ENCODE measurements around the gene HHATL. TPM values are rescaled to one million over a fixed set of nuclear protein-coding genes. Genes with fewer than 3 reads are reported as not detected.

HHATL gene
- total RNA-seq, 2 experiments from 2014 or later, result not detected

- H3K9me3 Mint-ChIP-seq, result no peaks in the 10 kb centered on the region
- no peak for DNase-seq
- no peak overlapping the region for H3K4me3 Mint-ChIP-seq
- H3K4me1 Mint-ChIP-seq, result peaks cover 4% of the 10 kb centered on the region
- H3K27me3 Mint-ChIP-seq, result no peaks in the 10 kb centered on the region
- H3K36me3 Mint-ChIP-seq (ENCODE audit: low read depth), result no peaks in the 10 kb centered on the region
- POLR2A ChIA-PET, result no interaction called here
- no peak overlapping the region for H3K27ac Mint-ChIP-seq
- CTCF ChIA-PET, result no interaction called here
Observed at GRCh38 chr3:42705058-42705767, 2.6 kb upstream of the HHATL start.

- DNase-seq, result no peak
- Mint-ChIP-seq H3K9me3 (no peaks in the 10 kb centered on the region), H3K27ac (no peak overlapping the region), H3K27me3 (no peaks in the 10 kb centered on the region), H3K36me3 (ENCODE audit: low read depth) (no peaks in the 10 kb centered on the region), H3K4me3 (no peak overlapping the region), H3K4me1 (peaks cover 6% of the 10 kb centered on the region)
- ChIA-PET CTCF (no interaction called here), POLR2A (no interaction called here)
Observed at GRCh38 chr3:42704136-42704841, 1.7 kb upstream of the HHATL start.

- no peaks in the 10 kb centered on the region for H3K36me3 Mint-ChIP-seq (ENCODE audit: low read depth)
- H3K4me1 Mint-ChIP-seq, result peaks cover 9% of the 10 kb centered on the region
- no peak overlapping the region for H3K27ac Mint-ChIP-seq
- ChIA-PET CTCF (no interaction called here), POLR2A (no interaction called here)
- no peak for DNase-seq
- H3K9me3 Mint-ChIP-seq, result no peaks in the 10 kb centered on the region
- no peak overlapping the region for H3K4me3 Mint-ChIP-seq
- no peaks in the 10 kb centered on the region for H3K27me3 Mint-ChIP-seq
Observed at GRCh38 chr3:42703695-42704025, 1.1 kb upstream of the HHATL start.

GRCh38 chr3:42702982-42703694 is 540 bp upstream of the HHATL start:
- ChIA-PET CTCF (interaction anchor here (0.5 kb wide), 1 partner anchor 263 kb away, joined by 3 read pairs; no protein-coding TSS in a partner anchor), POLR2A (no interaction called here)
- Mint-ChIP-seq H3K36me3 (ENCODE audit: low read depth) (no peaks in the 10 kb centered on the region), H3K27me3 (no peaks in the 10 kb centered on the region), H3K27ac (no peak overlapping the region), H3K9me3 (no peaks in the 10 kb centered on the region), H3K4me1 (peaks cover 11% of the 10 kb centered on the region), H3K4me3 (no peak overlapping the region)
- no peak for DNase-seq

DNA sequence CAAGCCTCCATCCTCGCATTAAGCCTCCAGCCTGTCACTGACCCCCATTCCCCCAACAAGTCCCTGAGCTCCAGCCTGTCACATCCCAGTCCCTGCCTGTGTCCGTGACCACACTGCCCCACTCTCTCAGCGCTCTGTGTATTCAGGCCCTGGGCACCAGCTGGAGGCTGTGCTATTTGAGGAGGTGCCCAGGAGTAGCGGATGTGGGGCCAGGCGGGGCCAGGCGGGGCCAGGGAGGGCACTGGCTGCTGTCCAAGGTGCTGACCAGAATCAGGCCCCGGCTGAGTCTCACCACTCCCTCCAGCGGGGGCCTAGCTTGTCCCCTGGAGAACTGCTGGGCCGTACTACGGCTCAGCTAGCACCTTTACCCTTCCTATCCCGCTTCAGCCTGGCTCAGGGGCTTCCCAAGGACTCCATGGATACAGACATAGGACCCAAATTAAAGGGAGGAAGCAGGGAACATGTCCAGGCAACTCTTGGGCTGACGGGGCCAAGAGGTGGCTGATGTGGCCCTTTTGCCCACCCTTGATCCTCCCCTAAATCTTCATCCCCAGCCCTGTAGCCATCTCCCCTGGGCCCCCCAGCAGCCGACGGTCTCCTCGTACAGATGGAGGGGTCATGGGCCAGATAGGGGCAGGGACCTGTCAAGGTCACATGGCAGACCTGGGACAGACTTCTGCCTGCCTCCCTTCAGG is 1.1 kb downstream of the HHATL start:
- Mint-ChIP-seq H3K9me3 (no peaks in the 10 kb centered on the region), H3K4me1 (peaks cover 11% of the 10 kb centered on the region), H3K36me3 (ENCODE audit: low read depth) (no peaks in the 10 kb centered on the region), H3K27me3 (no peaks in the 10 kb centered on the region), H3K27ac (no peak overlapping the region), H3K4me3 (no peak overlapping the region)
- ChIA-PET CTCF (interaction anchor here (0.6 kb wide), 1 partner anchor 1134 kb away, joined by 3 read pairs; no protein-coding TSS in a partner anchor), POLR2A (no interaction called here)
- DNase-seq, result peak; percentile 78

GRCh38 chr3:42700366-42701288 is 2.0 kb downstream of the HHATL start:
- Mint-ChIP-seq H3K27me3 (no peaks in the 10 kb centered on the region), H3K9me3 (no peaks in the 10 kb centered on the region), H3K4me1 (peaks cover 11% of the 10 kb centered on the region), H3K27ac (no peak overlapping the region), H3K36me3 (ENCODE audit: low read depth) (no peaks in the 10 kb centered on the region), H3K4me3 (no peak overlapping the region)
- ChIA-PET POLR2A (no interaction called here), CTCF (interaction anchor here (0.6 kb wide), 1 partner anchor 1135 kb away, joined by 3 read pairs; no protein-coding TSS in a partner anchor)
- no peak for DNase-seq

- H3K4me1 Mint-ChIP-seq, result peaks cover 11% of the 10 kb centered on the region
- no peak for DNase-seq
- H3K27me3 Mint-ChIP-seq, result no peaks in the 10 kb centered on the region
- H3K4me3 Mint-ChIP-seq, result no peak overlapping the region
- ChIA-PET CTCF (no interaction called here), POLR2A (no interaction called here)
- no peaks in the 10 kb centered on the region for H3K9me3 Mint-ChIP-seq
- H3K27ac Mint-ChIP-seq, result no peak overlapping the region
- no peaks in the 10 kb centered on the region for H3K36me3 Mint-ChIP-seq (ENCODE audit: low read depth)
Observed at GRCh38 chr3:42699511-42699971, 3.1 kb downstream of the HHATL start.

DNA sequence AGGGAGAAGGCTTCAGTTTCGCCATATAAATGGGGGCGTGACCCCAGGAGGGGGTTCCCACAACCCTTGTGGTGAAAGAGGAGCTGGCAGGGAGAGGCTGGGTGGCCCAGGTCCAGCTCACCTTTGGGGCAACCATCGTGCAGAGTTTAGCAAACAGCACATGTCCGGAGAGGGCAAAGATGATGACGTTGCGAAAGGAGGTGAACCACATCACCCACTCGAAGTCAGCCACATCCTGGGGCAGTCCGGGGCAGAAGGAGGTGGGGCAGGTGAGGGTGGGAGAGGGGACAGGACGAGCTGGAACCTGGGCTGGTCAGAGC is 3.7 kb downstream of the HHATL start:
- ChIA-PET CTCF (no interaction called here), POLR2A (no interaction called here)
- Mint-ChIP-seq H3K4me1 (peaks cover 11% of the 10 kb centered on the region), H3K27ac (no peak overlapping the region), H3K36me3 (ENCODE audit: low read depth) (no peaks in the 10 kb centered on the region), H3K4me3 (no peak overlapping the region), H3K27me3 (no peaks in the 10 kb centered on the region), H3K9me3 (no peaks in the 10 kb centered on the region)
- no peak for DNase-seq

- no peak overlapping the region for H3K4me3 Mint-ChIP-seq
- ChIA-PET POLR2A (no interaction called here), CTCF (interaction anchor here (1.7 kb wide), 1 partner anchor 12 kb away, joined by 4 read pairs; no protein-coding TSS in a partner anchor)
- no peak overlapping the region for H3K27ac Mint-ChIP-seq
- no peaks in the 10 kb centered on the region for H3K27me3 Mint-ChIP-seq
- no peak for DNase-seq
- H3K36me3 Mint-ChIP-seq (ENCODE audit: low read depth), result no peaks in the 10 kb centered on the region
- no peaks in the 10 kb centered on the region for H3K9me3 Mint-ChIP-seq
- peaks cover 11% of the 10 kb centered on the region for H3K4me1 Mint-ChIP-seq
Observed at GRCh38 chr3:42698216-42698910, 4.2 kb downstream of the HHATL start.

GRCh38 chr3:42697289-42698051 is 5.1 kb downstream of the HHATL start:
- CTCF ChIA-PET, result interaction anchor here (0.9 to 1.7 kb wide), 2 partner anchors 11 to 48 kb away, joined by 3 to 4 read pairs; no protein-coding TSS in a partner anchor
- Mint-ChIP-seq H3K4me3 (no peak overlapping the region), H3K27me3 (no peaks in the 10 kb centered on the region), H3K9me3 (no peaks in the 10 kb centered on the region), H3K4me1 (peaks cover 11% of the 10 kb centered on the region), H3K27ac (no peak overlapping the region), H3K36me3 (ENCODE audit: low read depth) (no peaks in the 10 kb centered on the region)
- POLR2A ChIA-PET, result no interaction called here
- DNase-seq, result no peak

Data from activated CD4-positive, alpha-beta T cell treated with anti-CD3 and anti-CD28 coated beads, Interleukin-2, amount 10 ng/mL, durations not matched to agents 7 days and 5 days (primary cell).